Colon (tissue), 2 donors: ENCODE data around the gene SLC49A3.
"Not testable (repeated sequence)": the region's sequence is repeated elsewhere in the genome, so short reads cannot be mapped to it uniquely, and the experiment has no call there.

Experiments
- FAIRE-seq: peaks from 2 replicates; lab custom pipeline; 2012; peaks lifted over from hg19 to GRCh38; lab: Jason Lieb, UNC
- donor health status: control.
- donor health status: control.

The SLC49A3 gene

DNA sequence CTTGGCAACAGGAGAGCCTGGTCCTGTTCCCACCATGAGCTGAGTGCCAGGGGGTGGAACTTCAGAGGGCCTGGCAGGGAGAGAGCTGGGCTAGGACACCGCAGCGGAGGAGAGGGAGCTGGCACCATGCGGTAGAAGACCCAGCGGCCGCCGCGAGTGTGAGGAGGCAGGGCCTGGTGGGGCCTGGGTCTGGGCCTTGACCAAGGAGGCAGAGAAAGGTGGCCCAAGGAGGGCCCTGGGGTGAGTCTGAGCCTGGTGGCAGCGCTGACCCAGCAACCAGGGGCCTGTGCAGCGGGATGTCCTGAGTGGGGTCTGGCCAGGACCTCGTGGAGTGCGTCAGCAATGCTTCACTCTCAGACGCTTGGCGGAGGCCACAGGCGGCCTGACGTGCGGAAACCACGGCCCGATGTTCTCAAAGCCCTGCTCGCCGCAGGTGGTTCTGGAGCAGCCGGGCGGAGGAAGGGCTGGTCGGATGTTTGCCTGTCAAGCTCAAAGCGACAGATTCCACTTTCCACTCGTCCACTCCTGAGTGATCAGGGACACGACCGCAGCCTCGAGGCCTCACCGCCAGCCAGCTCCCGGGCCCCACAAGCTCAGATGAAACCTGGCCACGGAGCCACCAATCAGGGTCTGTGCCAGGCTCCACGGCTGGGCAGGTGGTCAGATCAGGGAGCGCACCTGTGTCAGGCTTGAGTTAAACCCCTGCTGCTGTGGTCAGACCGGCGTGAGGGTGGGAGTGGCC is 35.7 kb downstream of the SLC49A3 start:
- FAIRE-seq: no peak

DNA sequence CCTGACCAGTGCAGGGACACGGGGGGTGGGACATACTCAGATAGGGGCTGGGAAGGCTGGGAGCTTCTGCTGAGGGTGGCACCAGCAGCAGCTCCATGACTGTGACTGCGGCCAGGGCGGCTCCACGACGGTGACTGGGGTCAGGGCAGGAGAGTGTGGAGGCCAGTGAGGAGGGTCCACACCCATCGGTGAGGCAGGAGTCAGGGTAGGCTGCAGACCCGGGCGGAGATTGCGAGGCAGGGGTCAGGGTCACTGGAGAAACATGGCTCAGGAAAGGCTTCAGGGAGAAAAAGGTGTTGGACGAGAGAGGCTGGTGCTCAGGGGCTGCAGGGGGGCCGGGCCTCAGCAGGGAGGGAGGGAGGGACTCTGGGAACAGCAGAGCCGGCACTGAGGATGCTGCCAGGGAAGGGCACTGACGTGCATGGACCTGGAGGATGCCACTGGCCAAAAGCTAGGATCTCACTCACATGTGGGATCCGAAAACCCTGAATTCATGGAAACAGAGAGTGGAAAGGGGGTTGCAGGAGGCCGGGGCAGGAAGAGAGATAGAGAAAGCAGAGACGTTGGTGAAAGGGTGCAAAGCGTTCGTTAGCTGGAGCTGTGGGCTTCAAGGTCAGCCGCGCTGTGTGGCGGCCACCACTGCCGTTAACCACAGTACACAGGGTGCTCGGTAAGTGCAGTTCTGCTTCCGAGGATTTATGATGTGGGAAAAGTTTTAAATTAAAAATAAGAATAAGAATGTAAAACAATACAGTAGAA is 36.9 kb downstream of the SLC49A3 start:
- no peak for FAIRE-seq

DNA sequence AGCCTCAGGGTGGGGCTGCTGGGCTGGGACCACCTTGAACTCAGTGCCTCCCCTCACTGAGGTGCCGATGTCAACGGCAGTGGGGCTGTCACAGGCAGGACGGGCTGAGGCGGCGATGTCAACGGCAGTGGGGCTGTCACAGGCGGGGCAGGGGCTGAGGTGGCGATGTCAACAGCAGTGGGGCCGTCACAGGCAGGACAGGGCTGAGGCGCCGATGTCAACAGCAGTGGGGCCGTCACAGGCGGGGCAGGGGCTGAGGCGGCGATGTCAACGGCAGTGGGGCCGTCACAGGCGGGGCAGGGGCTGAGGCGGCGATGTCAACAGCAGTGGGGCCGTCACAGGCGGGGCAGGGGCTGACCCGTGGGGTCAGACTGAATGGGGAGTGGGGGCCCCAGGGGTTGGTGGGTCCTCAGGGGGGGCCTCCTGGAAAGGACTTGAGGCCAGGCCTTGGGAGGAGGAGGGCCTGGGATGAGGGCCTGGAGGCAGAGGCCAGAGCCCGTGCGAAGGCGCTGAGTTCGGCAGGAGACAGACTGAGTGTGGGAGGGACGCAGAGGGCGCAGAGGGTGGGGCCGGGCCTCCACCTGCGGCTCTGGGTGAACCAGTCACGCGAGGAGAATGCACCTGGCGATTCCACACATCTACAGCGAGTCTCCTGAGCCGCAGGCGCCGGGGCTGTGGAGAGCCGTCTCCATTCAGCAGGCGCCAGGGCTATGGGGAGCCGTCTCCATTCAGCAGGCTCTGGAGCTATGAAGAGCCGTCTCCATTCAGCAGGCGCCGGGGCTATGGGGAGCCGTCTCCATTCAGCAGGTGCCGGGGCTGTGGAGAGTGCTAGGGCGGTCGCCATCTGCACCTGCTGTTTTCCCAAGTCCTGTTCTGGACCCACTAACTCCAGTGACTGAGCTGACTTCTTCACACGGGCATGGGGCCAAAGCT is 37.7 kb downstream of the SLC49A3 start:
- FAIRE-seq: no peak

DNA sequence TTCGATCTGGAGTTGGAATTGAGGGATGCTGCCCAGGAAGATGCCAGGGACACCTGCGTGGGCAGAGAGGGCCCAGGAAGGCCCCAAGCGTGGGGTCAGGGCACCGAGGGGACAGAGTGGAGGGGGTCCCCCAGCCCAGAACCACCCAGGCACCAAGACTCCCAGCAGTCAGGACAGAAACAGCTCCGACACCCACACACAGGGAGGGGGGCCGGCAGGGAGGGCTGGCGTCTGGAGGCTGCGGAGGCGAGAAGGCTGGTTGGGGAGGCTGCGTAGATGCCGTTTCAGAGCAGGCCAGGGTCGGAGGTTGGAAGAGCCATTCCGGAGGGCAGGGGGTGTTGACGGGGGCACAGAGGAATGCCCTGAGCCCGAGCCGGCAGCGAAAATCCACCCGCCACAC is 38.5 kb downstream of the SLC49A3 start:
- FAIRE-seq: no peak

DNA sequence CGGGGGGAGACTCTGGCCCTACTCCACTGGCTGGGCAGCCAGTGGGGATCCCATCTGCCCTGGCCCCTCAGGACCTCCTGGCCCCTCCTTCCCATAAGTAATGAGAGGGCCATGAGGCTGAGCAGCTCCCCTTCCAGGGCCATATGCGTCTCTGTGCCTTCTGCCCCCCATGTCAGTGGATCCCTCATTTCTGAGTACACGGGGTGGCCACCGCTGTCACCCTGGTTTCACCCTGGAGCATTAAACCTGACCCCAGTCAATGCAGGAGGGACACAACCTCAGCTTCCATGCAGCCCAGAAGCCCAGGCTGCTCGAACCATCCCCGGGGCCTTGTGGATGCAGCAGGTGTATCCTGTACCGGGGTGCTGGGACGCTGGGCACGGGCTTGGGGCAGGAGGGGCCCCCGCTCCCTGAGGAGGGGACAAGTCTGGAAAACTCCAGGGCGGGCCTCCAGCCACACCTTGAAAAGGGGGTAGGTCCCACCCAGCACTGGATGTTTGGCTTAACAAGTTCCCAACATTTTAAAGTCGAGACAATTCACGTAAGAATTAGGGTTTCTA is 39.1 kb downstream of the SLC49A3 start:
- no peak for FAIRE-seq

DNA sequence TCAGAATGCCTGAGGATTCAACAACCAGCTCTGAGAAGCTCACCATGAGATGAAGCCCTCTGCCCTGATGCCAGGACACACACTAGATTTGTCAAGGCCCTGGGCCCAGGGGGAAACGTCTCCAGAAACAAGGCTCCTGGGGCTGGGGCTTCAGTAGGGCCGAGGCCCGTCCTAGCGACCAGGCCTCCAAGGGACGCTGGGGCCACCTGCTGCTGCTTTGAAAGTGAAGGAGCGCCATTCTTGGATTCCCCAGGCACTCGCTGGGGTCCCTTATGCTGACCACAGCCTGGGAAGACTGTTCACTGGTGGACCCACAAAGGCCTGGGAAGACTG is 39.7 kb downstream of the SLC49A3 start:
- no peak for FAIRE-seq

DNA sequence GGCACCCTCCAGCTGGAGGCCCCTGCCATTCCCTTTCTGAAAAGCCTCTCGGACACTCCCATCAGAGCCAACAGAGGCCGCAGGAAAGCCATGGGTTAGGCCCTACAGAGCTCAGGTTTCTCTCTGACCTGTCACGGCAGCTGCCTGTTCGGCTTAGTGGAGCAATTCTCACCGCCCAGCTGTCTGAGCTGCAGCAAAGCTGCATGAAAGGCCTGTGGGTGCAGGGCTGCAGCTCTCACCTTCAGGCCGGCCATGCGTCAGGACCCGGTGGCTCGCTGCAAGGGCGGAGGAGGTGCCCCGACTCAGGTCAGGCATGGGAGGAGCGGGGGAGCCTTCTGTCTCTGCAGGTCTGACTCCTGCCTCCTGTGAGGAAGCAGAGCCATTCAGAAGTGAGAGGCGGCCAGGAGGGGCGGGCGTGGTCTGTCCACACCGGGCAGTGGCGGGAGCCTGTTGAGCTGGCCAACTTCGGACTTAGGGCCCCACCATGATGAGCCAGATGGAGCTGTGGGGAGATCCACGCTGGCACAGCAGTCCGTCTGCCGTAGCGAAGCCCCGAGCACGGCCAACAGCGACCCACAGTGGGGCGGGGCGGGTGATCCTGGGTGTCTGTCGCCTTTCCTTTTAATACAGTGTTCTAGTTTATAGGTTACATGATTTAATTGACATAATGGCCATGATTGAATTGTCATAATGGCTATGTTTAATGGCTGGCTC is 40.2 kb downstream of the SLC49A3 start:
- FAIRE-seq: no peak

DNA sequence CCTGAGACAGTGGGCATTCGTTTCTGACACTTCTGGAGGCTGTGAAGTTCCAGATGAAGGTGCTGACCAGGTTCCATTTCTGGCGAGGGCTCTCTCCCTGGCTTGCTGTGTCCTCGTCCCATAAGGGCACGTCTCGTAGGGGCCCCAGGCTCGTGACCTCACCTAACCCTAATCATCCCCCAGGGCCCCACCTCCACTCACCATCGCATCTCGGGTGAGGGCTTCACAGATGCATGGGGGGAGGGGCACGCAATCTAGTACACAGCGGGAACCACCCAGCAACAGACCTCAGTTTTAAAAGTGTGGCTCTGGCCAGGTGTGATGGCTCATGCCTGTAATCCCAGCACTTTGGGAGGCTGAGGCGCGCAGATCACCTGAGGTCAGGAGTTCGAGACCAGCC is 41.5 kb downstream of the SLC49A3 start:
- no peak for FAIRE-seq

DNA sequence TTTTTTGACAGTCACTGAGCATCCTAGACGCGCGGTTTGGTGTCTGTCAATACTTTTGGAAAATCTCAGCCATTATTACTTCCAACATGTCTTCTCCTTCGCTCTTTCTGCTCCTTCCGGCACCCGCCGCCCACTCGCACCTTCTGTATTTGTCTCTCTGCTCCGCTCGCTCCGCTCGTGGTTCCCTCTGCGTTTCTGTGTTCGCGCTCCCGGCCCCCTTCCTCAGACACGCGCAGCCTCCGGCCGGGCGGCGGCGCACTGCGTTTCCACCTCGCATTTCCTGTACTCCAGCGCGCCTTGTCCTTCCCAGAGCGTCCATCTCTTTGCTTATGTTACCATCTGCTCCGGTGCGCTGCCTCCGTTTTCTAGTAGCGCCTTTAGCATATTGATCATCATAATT is 42.5 kb downstream of the SLC49A3 start:
- no peak for FAIRE-seq

DNA sequence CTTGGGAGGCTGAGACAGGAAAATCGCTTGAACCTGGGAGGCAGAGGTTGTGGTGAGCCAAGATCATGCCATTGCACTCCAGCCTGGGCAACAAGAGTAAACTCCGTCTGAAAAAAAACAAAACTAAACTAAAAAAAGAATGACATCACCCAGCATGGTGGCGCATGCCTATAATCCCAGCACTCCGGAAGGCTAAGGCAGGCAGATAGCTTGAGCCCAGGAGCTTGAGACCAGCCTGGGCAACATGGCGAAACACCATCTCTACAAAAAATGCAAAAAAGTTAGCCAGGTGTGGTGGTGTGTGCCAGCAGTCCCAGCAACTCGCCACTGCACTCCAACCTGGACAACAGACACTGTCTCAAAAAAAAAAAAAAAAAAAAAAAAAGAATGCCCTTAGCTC is 46.6 kb downstream of the SLC49A3 start:
- not testable (repeated sequence) for FAIRE-seq

DNA sequence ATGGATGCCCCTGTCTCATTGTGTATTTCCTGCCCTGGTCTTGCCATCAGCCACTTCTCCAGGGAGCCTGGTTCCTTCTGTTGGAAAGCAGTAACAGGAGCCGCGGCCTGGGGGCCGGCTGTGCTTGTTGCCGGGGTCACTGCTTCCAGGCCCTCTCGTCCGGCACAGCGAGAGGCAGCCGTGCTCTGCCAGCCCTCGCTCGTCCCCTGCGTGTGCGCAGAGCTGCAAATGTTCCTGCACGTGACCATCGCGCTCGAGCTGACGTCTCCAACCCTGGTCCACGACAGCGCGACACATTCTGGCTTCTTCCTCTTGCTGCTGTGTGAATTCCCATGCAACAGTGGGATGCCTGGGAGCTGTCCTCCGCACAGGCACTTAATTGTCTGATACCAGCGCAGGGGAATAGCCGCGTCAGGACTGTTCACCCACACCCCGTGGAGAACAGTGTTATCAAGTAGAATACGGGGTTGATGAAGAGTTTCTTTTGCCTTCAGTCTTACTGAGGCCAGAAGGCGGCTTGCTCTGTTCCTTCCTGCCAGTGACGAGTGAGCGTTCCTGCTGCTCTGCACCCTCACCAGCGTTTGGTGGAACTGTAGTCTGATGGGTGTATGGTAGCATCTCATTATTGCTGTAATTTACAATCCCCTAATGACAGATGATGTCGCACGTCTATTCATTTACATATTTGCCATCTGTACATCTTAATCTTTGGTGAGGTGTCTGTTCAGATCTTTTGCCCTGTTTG is 51.2 kb downstream of the SLC49A3 start:
- FAIRE-seq: no peak

DNA sequence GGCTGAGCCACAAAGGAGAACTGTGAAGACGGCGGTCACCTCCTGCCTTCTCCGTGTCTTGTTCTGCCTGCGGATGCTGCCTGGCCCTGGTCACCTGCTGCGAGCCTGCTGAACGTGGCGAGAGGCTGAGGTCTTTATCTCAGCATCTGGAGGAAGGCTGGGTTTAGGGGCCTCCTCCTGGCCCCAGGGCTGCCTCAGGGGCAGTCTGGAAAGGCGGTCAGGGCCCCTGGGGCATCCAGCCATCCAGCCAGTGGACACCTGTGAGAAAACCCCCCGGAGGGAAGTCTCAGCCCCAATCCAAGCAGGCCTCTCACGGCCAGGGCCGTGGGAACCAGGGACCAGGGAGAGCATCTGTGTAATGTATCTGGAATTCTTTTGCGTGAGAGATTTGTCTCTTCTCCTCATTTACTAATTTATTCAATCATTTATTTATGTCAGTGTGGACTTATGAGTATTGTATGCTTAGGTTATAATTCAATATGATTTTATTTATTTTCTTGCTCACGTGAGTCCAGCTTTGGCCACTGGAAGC is 52.3 kb downstream of the SLC49A3 start:
- no peak for FAIRE-seq

DNA sequence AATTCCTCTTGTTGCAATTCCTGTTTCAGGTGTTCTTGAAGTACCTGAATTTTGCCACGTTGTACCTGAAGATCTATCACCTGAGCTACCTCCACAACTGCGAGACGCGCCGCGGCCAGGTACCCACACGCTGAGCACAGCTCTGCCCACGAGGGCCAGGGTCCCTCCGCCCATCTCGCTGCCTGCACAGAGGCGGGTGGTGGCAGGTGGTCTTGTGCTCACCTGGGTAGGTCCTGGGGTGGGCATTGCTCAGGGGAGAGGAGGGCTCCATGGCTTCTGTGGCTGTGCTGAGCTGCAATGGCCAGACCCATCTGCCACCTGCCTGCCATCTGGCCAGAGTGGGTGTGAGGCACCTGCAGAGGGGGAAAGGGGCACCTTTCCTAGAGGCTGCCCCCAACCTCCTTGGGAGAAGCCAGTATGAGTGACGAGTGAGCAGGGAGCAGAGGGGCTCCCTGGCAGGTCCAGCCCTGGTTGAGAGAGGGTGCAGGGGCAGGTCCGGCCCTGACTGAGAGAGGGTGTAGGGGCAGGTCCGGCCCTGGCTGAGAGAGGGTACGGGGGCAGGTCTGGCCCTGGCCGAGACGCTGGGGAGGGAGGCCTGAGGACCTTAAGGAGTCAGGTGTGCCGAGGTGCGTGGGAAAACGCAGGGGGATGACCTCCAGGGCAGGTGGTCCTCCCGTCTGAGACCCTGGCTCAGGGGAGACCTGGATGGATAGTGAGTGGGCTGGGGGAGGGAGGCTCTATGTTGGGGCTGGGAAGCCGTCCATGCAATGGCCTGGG is 52.9 kb downstream of the SLC49A3 start:
- no peak for FAIRE-seq

DNA sequence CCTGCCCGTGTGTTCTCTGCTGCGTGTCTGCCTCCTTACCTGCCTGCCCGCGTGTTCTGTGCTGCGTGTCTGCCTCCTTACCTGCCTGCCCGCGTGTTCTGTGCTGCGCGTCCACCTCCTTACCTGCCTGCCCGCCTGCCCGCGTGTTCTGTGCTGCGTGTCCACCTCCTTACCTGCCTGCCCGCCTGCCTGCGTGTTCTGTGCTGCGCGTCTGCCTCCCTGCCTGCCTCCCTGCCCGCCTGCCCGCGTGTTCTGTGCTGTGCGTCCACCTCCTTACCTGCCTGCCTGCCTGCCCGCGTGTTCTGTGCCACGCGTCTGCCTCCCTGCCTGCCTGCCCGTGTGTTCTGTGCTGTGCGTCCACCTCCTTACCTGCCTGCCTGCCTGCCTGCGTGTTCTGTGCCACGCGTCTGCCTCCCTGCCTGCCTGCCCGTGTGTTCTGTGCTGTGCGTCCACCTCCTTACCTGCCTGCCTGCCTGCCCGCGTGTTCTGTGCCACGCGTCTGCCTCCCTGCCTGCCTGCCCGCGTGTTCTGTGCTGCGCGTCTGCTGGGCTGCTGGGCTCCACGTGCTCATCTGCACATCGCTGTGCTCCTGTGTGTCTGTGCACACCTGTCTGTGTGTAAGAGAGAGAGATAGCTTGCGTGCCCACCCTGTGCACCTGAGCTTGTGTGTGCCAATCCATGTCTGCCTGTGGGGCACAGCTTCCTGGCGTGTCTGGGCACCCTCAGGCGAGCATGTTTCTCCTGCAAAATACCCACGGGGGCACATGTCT is 53.7 kb downstream of the SLC49A3 start:
- FAIRE-seq: not testable (repeated sequence)

DNA sequence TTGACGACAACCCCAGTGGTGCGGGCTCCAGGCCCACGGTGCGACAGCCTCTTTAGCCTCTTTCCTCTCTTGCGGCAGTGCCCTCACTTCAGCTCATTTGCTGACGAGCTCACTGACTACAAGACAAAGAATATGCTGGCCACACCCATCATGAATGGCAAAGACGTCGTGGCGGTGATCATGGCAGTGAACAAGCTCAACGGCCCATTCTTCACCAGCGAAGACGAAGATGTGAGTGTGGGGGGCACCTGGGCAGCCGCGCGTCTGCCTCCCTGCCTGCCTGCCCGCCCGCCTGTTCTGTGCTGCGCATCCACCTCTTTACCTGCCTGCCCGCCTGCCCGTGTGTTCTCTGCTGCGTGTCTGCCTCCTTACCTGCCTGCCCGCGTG is 54.4 kb downstream of the SLC49A3 start:
- FAIRE-seq: no peak

DNA sequence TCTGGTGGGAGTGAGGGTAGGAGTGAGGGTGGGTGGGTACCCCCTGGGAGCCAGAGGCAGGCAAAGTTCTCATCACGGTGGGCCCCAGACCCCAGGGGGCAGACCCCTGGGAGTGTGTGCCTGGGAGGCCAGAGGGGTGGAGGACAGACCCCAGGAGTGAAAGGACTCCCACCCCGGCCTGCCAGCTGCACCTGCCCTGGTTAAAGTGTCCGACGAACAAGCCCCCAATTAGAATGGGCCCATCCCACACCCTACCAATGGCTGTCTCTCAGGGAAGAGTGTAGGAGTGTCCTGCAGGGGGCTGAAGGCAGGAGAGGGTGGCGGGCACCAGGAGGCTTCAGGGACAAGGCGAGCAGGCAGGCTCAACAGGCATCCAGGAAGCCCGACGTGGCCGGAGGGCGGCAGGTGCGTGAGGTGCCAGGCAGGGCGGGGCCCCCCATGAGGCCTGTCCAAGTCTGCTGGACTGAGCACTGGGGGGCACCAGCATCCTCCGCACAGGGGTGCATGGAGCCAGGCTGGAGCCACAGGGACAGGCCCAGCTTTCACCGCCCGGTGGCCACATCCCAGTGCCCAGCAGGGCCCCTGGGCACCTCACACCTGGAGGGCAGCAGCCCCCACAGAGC is 54.9 kb downstream of the SLC49A3 start:
- no peak for FAIRE-seq

DNA sequence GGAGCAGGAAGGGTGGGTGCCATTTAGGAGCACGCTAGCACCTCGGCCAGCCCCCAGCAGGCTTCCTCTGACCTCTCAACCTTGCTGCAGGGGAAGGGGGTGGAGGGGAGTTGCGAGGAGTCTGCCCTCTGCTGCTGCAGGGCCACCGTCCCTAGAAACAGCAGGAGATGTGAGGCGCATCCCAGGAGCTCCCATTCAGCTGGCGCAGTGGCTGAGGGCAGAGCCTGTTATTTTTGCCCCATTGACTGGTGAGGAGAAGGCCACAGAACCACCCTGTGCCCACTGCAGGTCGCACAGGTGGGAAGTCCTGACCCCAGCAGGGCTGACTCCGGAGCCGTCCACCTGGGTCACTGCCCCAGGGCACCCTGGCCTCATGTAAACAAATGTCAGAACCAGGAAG is 55.5 kb downstream of the SLC49A3 start:
- FAIRE-seq: no peak

DNA sequence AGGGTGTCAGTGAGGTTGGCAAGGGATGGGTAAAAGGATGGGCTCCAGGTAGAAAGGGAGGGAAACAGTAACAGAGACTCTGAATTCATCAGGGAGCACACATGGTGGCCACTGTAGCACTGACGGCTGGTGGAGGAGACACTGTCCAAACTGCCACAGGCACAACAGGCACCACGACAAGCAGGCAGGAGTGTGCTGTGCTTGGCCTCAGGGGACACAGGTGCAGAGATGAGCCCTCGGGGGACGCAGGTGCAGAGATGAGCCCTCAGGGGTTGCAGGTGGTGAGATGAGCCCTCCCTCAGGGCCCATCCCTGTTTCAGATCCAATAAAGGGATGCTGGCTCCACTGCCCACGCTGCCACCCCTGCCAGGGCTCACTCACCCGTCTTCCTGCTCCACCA is 56.0 kb downstream of the SLC49A3 start:
- FAIRE-seq: no peak
